Cardiac septum (tissue), 1 donor: ENCODE measurements around the gene GTF2H4. TPM values are rescaled to one million over a fixed set of nuclear protein-coding genes. Genes with fewer than 3 reads are reported as not detected.
"Not testable (repeated sequence)": the region's sequence is repeated elsewhere in the genome, so short reads cannot be mapped to it uniquely, and the experiment has no call there.

Experiments
- DNase-seq: peaks from one replicate; pipeline ENCODE4 v3.0.0-alpha.2; 2020; ENCODE audit warnings: low spot score
- intact Hi-C: fragments of 100-400 bp; cut with DNase I; formaldehyde crosslinking; loops from one replicate; pipeline ENCODE4 v1.14.0; 2022
- total RNA-seq: library from RNA; stranded (reverse); fragmentation: NEBNext Ultra II Directional; extraction: Animal tissue kit (Norgen Biotek cat#: 25700); gene quantifications from one replicate; pipeline ENCODE4 v1.2.1, GENCODE V29; 2021
- donor health status: DM: no; HTN: no; CAD: no.

The GTF2H4 gene
- total RNA-seq, 1 donor from 2014 or later = 16.0 TPM

GRCh38 chr6:30914076-30914853, 6.3 kb downstream of the GTF2H4 start, which contains the start of gene VARS2:
VARS2 (plus strand) TSS chr6:30914238; CDS start chr6:30914837, 599 bp downstream.
- peak; percentile 96 for DNase-seq
- intact Hi-C loops = loop anchor here (2.0 to 5.0 kb wide), 2 partner anchors 37 to 85 kb away; no protein-coding TSS in a partner anchor

- intact Hi-C loops = loop anchor here (1.0 to 5.0 kb wide), 4 partner anchors 38 to 155 kb away; no protein-coding TSS in a partner anchor
Observed at GRCh38 chr6:30914854-30915590, 7.0 kb downstream of the GTF2H4 start.

GRCh38 chr6:30915591-30915946, 7.6 kb downstream of the GTF2H4 start:
- no peak for DNase-seq
- intact Hi-C loops = loop anchor here (1.0 to 2.0 kb wide), 3 partner anchors 87 to 155 kb away; no protein-coding TSS in a partner anchor

More at GRCh38 chr6:30914854-30915590, 7.0 kb downstream of the GTF2H4 start:
- DNase-seq = no peak

- no peak for DNase-seq
- intact Hi-C loops = no loop called here
Observed at GRCh38 chr6:30917041-30917440, 9.0 kb downstream of the GTF2H4 start.

- intact Hi-C loops = no loop called here
- no peak for DNase-seq
Observed at GRCh38 chr6:30917487-30917886, 9.5 kb downstream of the GTF2H4 start.

GRCh38 chr6:30918670-30919069, 10.7 kb downstream of the GTF2H4 start:
- intact Hi-C loops = no loop called here

GRCh38 chr6:30922447-30922852, 14.4 kb downstream of the GTF2H4 start:
- intact Hi-C loops = no loop called here
- DNase-seq = no peak

More at GRCh38 chr6:30918670-30919069, 10.7 kb downstream of the GTF2H4 start:
- no peak for DNase-seq

- DNase-seq, intact Hi-C loops: not testable (repeated sequence)
Observed at GRCh38 chr6:30924040-30924627, 16.1 kb downstream of the GTF2H4 start.

GRCh38 chr6:30926644-30927043, 18.6 kb downstream of the GTF2H4 start:
- intact Hi-C loops = no loop called here

GRCh38 chr6:30927080-30927479, 19.1 kb downstream of the GTF2H4 start:
- DNase-seq, intact Hi-C loops: not testable (repeated sequence)

More at GRCh38 chr6:30926644-30927043, 18.6 kb downstream of the GTF2H4 start:
- no peak for DNase-seq

- intact Hi-C loops = no loop called here
- no peak for DNase-seq
Observed at GRCh38 chr6:30928677-30929076, 20.7 kb downstream of the GTF2H4 start.

GRCh38 chr6:30930506-30930905, 22.5 kb downstream of the GTF2H4 start:
- DNase-seq = no peak
- intact Hi-C loops = no loop called here

- no peak for DNase-seq
- intact Hi-C loops = no loop called here
Observed at GRCh38 chr6:30931272-30931671, 23.3 kb downstream of the GTF2H4 start.

- no peak for DNase-seq
- intact Hi-C loops = no loop called here
Observed at GRCh38 chr6:30931969-30932645, 24.1 kb downstream of the GTF2H4 start, which contains the start of gene SFTA2. SFTA2 (minus strand) TSS chr6:30932170; CDS start chr6:30932096, 74 bp downstream.

GRCh38 chr6:30932665-30933365, 24.8 kb downstream of the GTF2H4 start:
- intact Hi-C loops = no loop called here
- no peak for DNase-seq

GRCh38 chr6:30935018-30935417, 27.0 kb downstream of the GTF2H4 start:
- DNase-seq = no peak
- intact Hi-C loops = no loop called here

GRCh38 chr6:30937265-30937664, 29.3 kb downstream of the GTF2H4 start:
- no peak for DNase-seq
- intact Hi-C loops = no loop called here

GRCh38 chr6:30938730-30939129, 30.7 kb downstream of the GTF2H4 start:
- intact Hi-C loops = no loop called here

GRCh38 chr6:30939473-30939872, 31.5 kb downstream of the GTF2H4 start:
- DNase-seq = no peak
- intact Hi-C loops = no loop called here

More at GRCh38 chr6:30938730-30939129, 30.7 kb downstream of the GTF2H4 start:
- DNase-seq = no peak
